GM19328 (cell line): Measurements from ENCODE around the gene PTK7.

Experiments used
- ATAC-seq: cut with Tn5 transposase; IDR thresholded peaks from one replicate; pipeline ENCODE4 v1.9.1; 2021; ENCODE audit warnings: mild to moderate bottlenecking, moderate library complexity; ENCODE audit not compliant: unreplicated experiment

The PTK7 gene

DNA sequence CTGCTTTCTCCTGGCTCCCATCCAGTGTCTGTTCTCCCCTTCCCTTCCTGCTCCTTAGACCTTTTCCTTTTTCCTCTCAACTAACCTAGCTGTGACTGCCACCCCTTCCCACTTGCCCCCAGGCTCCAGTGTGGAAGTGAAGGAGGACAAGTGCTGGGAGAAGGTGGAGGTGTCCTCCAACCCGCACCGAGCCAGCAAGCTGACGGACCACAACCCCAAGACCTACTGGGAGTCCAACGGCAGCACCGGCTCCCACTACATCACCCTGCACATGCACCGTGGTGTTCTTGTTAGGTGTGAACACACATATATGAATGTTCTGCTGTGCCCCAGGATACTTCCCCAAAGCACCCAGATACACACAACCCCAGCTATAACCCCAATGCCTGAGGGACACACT is 124.4 kb downstream of the PTK7 start:
- no peak for ATAC-seq

- no peak for ATAC-seq
These were observed 126.3 kb downstream of the PTK7 start for GRCh38 chr6:43202451-43202850.

DNA sequence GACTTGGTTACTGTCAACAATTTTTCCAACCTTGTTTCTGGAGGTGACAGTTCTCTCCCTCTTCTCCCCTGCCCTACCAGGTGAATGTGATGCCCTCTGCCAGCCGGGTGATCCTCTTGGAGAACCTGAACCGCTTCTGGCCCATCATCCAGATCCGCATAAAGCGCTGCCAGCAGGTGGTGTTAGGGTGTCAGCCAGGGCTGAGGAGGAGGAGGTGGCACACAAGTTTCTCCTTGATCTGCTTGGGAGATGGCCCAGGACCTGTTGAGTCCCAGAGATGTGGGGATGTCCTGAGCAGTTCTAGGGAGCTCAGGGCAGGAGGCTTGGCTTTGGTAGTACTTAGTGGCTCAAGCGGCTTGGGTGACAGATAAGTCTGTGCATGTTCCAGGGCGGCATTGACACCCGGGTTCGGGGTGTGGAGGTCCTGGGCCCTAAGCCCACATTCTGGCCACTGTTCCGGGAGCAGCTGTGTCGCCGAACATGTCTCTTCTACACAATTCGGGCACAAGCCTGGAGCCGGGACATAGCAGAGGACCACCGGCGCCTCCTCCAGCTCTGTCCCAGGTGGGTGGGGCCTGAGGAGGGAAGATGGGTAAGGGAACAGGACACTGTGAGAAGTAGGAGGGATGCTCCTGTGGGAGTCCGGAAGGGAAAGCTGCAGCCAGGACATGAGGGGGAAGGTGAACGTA is 127.1 kb downstream of the PTK7 start:
- no peak for ATAC-seq

- no peak for ATAC-seq
These were observed 127.6 kb downstream of the PTK7 start for GRCh38 chr6:43203718-43204095.

GRCh38 chr6:43204271-43205105 is 128.4 kb downstream of the PTK7 start:
- no peak for ATAC-seq

DNA sequence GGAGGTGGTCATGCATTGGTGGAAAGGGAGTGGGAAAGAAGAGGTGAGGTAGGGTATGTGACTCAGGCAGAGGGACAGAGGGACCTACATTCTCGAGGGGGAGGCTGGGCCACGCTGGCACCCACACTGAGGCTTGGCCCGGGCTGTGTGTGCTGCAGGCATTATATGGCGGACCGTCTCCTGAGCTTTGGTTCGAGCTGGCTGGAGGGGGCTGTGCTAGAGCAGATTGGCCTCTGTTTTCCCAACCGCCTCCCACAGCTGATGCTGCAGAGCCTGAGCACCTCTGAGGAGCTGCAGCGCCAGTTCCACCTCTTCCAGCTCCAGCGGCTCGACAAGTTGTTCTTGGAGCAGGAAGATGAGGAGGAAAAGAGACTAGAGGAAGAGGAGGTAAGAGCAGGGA is 129.7 kb downstream of the PTK7 start:
- no peak for ATAC-seq

DNA sequence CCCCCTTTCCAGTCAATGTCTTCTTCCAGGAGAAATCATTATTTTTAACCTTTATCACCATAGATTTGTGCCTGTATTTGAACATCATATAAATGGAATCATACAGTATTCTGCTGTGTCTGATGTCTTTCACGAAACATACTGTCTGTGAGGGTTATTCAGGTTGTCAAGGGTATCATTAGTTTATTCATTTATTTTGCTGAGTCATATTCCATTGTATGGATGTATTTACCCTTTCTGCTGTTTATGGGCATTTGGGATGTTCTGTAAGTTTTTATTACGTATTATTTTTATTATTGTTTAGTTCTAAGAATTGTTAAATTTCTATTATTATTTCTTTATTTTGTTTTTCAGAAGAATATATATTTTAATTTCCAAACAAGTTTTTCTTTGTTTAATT is 131.2 kb downstream of the PTK7 start:
- ATAC-seq: no peak
